GM12864 (cell line): ENCODE results near the gene GOLGA7B.

Source experiments
- DNase-seq: peaks from one replicate; pipeline ENCODE4 v3.0.0-alpha.2; 2011; ENCODE audit warnings: low read depth
- H3K4me3 ChIP-seq: 2 replicates; pipeline ENCODE4 v1.5.1; 2011; ENCODE audit warnings: mild to moderate bottlenecking, low read depth, low read length, control low read depth
- CTCF ChIP-seq: IDR thresholded peaks from 2 replicates; pipeline ENCODE4 v1.5.1; 2011; ENCODE audit warnings: low read depth, mild to moderate bottlenecking, moderate library complexity, low read length, control low read depth, inconsistent platforms; ENCODE audit errors: missing control alignments

The GOLGA7B gene

GRCh38 chr10:97811958-97812357 is 37.7 kb upstream of the GOLGA7B start:
- TF ChIP-seq CTCF, result no peak
- H3K4me3 ChIP-seq, result no peak overlapping the region
- DNase-seq, result no peak

- DNase-seq, result no peak
- no peak for TF ChIP-seq CTCF
- H3K4me3 ChIP-seq, result no peak overlapping the region
Observed at GRCh38 chr10:97812696-97813095, 36.9 kb upstream of the GOLGA7B start.

GRCh38 chr10:97813311-97813710 is 36.3 kb upstream of the GOLGA7B start:
- H3K4me3 ChIP-seq, result no peak overlapping the region
- TF ChIP-seq CTCF, result no peak
- DNase-seq, result no peak

- no peak for TF ChIP-seq CTCF
- no peak overlapping the region for H3K4me3 ChIP-seq
- no peak for DNase-seq
Observed at GRCh38 chr10:97814996-97815395, 34.6 kb upstream of the GOLGA7B start.

- TF ChIP-seq CTCF, result no peak
- no peak overlapping the region for H3K4me3 ChIP-seq
- DNase-seq, result no peak
Observed at GRCh38 chr10:97816609-97817008, 33.0 kb upstream of the GOLGA7B start.

- no peak for DNase-seq
- no peak for TF ChIP-seq CTCF
- H3K4me3 ChIP-seq, result no peak overlapping the region
Observed at GRCh38 chr10:97818572-97818971, 31.1 kb upstream of the GOLGA7B start.

- TF ChIP-seq CTCF, result no peak
- no peak overlapping the region for H3K4me3 ChIP-seq
- no peak for DNase-seq
Observed at GRCh38 chr10:97820096-97820704, 29.4 kb upstream of the GOLGA7B start.
